Measurements from ENCODE around the gene ZSWIM7. TPM values are rescaled to one million over a fixed set of nuclear protein-coding genes. Genes with fewer than 3 reads are reported as not detected.

ZSWIM7 gene
- total RNA-seq, 2 experiments from 2014 or later, result 19.6 to 21.8 TPM

DNA sequence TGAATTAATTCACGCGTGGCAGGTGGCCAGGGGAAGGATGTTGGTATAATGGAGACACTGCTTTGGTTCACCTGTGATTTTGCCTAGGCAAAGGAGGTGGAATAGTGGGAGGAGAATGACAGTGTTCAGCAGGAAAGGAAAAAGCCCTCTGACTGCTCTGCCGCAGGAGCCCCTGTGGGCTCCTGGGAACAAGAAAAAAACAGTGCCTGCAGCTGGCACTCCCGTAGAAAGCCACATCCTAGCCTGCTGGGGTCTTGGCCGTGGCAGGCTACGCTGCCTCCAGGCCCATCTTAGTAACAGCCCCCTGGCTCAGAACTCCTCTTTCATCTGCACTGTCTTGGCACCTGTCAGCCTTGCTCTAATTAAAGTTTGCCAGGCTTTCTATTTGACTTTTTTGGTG lies 34.0 kb downstream of the ZSWIM7 start:
- Mint-ChIP-seq H3K27ac (peak overlapping the region; percentile 48), H3K4me3 (no peak overlapping the region), H3K4me1 (peaks cover 27% of the 10 kb centered on the region), H3K9me3 (no peaks in the 10 kb centered on the region), H3K27me3 (no peaks in the 10 kb centered on the region), H3K36me3 (peaks cover 3% of the 10 kb centered on the region)
- DNase-seq (no peak), ATAC-seq (ENCODE audit: low read depth) (peak; percentile 24)
- POLR2A ChIA-PET, result interaction anchor here (0.8 kb wide), 1 partner anchor 34 kb away, joined by 3 read pairs; the partner anchor contains the start of genes TTC19 and ZSWIM7

DNA sequence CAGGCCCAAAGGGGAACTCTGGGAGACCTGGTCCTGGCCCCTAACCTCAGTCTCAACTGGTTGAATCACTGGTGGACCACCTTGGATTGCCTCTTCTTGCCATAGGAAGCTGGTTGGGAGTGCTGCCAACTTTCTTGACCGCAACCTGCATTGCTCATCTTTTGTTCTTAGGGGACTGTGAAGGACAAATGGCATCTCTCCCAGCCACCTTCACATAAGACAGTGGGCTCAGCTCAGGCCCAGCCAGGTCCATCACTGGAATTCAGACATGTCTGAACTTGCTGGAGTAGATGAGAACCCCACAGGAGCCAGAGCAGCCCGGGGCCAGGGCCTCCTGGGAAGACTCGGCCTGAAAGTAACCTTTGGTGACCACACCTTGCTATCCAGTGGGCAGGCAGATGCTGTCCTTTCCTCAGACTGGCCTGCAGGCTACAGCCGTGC lies 35.8 kb downstream of the ZSWIM7 start:
- no peak for ATAC-seq (ENCODE audit: low read depth)
- peaks cover 39% of the 10 kb centered on the region for H3K4me1 Mint-ChIP-seq
- DNase-seq, result no peak
- no peaks in the 10 kb centered on the region for H3K36me3 Mint-ChIP-seq
- H3K27me3 Mint-ChIP-seq, result no peaks in the 10 kb centered on the region
- H3K4me3 Mint-ChIP-seq, result no peak overlapping the region
- POLR2A ChIA-PET, result no interaction called here
- no peak overlapping the region for H3K27ac Mint-ChIP-seq
- H3K9me3 Mint-ChIP-seq, result no peaks in the 10 kb centered on the region

DNA sequence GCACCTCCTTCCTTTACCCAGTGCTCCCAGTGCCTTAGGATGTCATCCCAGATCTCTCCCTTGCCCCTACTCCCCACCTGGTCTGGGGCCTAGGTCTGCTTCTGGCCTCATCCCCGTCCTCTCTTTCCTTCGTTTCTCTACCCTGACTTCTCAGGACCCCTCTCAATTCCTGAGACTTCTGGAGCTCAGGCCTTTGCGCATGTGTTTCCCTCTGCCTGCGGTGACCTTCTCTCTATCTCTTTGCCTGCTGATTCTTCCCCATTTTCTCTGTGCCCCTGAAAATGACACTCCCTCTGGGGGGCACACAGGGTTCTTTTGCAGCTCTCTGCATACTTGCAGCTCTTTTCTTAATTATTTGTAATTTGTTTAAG lies 41.0 kb downstream of the ZSWIM7 start:
- POLR2A ChIA-PET, result interaction anchor here (1.5 to 2.1 kb wide), 2 partner anchors 13 to 41 kb away, joined by 9 to 14 read pairs; partner anchors contain the start of genes ADORA2B, TTC19 and ZSWIM7
- H3K27ac Mint-ChIP-seq, result peak overlapping the region; percentile 91
- H3K4me3 Mint-ChIP-seq, result peak overlapping the region; percentile 66
- no peaks in the 10 kb centered on the region for H3K9me3 Mint-ChIP-seq
- peaks cover 36% of the 10 kb centered on the region for H3K4me1 Mint-ChIP-seq
- ATAC-seq (ENCODE audit: low read depth) (no peak), DNase-seq (no peak)
- H3K36me3 Mint-ChIP-seq, result peaks cover 8% of the 10 kb centered on the region
- peaks cover 3% of the 10 kb centered on the region for H3K27me3 Mint-ChIP-seq

DNA sequence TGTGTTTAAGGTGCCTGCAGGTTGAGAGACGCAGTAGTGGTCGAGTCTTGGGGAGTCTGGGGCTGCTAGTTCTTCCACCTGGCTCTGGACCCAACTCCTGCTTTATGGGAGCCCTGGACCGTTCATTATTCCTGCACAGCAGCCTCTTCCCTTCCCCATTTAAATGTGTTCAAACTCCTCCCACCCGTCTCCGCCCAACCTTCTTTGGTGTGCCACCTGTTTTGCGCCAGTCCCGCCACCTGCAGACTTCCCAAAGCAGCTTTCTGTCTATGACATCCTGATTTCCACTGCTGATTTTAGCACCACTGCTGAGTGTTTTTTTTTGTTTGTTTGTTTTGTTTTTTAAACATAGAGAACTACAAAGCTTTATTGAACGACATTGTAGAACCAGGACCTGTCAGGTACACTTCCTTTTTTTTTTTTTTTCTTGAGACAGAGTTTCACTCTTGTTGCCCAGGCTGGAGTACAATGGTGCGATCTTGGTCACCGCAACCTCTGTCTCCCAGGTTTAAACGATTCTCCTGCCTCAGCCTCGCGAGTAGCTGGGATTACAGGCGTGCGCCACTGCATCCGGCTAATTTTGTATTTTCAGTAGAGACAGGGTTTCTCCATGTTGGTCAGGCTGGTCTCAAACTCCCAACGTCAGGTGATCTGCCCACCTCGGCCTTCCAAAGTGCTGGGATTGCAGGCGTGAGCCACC lies 41.7 kb downstream of the ZSWIM7 start:
- DNase-seq, result no peak
- no peaks in the 10 kb centered on the region for H3K9me3 Mint-ChIP-seq
- H3K4me3 Mint-ChIP-seq, result no peak overlapping the region
- H3K4me1 Mint-ChIP-seq, result peaks cover 36% of the 10 kb centered on the region
- peak overlapping the region; percentile 91 for H3K27ac Mint-ChIP-seq
- no peak for ATAC-seq (ENCODE audit: low read depth)
- POLR2A ChIA-PET, result interaction anchor here (2.1 kb wide), 1 partner anchor 42 kb away, joined by 9 read pairs; the partner anchor contains the start of genes TTC19 and ZSWIM7
- peaks cover 8% of the 10 kb centered on the region for H3K36me3 Mint-ChIP-seq
- H3K27me3 Mint-ChIP-seq, result peaks cover 3% of the 10 kb centered on the region

DNA sequence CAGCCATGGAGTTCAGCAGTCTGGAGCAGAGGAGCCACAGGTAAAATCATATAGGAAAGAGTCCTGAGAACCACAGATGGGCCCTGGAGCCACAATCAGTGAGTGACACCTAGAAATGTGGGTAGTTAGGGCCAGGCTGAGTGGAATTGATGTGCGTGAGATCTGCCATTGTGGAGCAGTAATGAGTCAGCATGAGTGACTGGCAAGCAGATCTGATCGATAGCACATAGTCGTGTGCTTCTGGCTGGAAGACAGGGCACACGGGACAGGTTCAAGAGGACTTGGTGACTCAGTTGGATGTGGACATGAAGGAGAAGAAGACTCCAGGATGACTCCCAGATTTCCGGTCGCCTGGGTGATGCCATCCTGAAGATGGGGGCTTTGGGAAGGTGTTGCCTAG lies 42.3 kb downstream of the ZSWIM7 start:
- DNase-seq, result no peak

DNA sequence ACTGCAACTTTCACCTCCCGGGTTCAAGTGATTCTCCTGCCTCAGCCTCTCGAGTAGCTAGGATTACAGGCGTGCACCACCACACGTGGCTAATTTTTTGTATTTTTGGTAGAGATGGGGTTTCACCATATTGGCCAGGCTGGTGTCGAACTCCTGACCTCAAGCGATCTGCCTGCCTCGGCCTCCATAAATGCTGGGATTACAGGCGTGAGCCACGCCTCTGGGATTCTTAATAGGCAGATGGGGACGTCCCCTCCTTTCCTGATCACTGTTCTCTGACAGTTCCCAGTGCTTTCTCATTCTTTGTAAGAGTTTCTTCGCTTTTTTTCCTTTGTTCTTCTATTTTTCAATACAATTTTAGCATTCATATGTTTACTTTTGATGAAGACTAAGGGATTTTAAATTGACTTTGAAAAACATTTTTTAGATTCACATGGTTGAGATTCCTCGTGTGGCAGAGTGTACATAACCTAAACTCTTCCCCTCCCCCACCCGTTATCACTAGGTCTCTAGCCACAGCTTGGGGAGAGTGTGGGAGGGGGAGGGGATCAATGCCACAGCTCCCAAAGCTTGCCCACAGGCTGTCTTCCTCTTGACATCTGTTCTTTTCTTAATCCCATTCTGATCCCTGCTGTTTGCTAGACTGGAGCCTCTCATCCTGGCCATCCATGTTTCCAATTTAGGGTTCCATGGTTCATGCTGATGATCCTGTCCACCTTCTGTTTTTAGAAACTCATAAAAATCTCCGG lies 43.5 kb downstream of the ZSWIM7 start:
- H3K27ac Mint-ChIP-seq, result no peak overlapping the region
- H3K4me1 Mint-ChIP-seq, result peaks cover 36% of the 10 kb centered on the region
- H3K36me3 Mint-ChIP-seq, result peaks cover 8% of the 10 kb centered on the region
- ATAC-seq (ENCODE audit: low read depth) (no peak), DNase-seq (no peak)
- no peak overlapping the region for H3K4me3 Mint-ChIP-seq
- no peaks in the 10 kb centered on the region for H3K9me3 Mint-ChIP-seq
- POLR2A ChIA-PET, result no interaction called here
- peaks cover 3% of the 10 kb centered on the region for H3K27me3 Mint-ChIP-seq

More for the DNA sequence above, 42.3 kb downstream of the ZSWIM7 start:
- H3K27me3 Mint-ChIP-seq, result peaks cover 3% of the 10 kb centered on the region
- H3K4me3 Mint-ChIP-seq, result no peak overlapping the region
- H3K27ac Mint-ChIP-seq, result no peak overlapping the region
- POLR2A ChIA-PET, result no interaction called here
- H3K36me3 Mint-ChIP-seq, result peaks cover 8% of the 10 kb centered on the region
- H3K4me1 Mint-ChIP-seq, result peaks cover 36% of the 10 kb centered on the region
- H3K9me3 Mint-ChIP-seq, result no peaks in the 10 kb centered on the region
- no peak for ATAC-seq (ENCODE audit: low read depth)

DNA sequence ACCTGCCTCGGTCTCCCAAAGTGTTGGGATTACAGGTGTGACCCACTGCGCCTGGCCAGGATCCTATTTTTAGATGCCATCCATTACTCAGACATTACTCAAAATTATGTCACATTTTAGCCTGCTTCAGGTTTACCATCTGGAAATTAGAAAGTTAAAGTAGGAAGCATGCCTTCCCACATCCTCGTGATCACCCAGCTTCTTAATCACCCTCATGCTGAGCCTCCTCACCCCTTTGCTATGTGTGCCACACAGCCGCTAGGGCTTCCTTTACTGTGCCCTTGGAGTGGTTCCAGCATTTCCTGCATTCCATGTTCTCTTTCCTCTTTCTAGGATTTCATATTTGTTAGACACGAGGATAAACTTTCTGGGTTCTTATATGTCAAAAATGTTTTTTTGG lies 45.3 kb downstream of the ZSWIM7 start:
- POLR2A ChIA-PET, result no interaction called here
- Mint-ChIP-seq H3K27me3 (peaks cover 3% of the 10 kb centered on the region), H3K4me3 (no peak overlapping the region), H3K27ac (no peak overlapping the region), H3K4me1 (peaks cover 29% of the 10 kb centered on the region), H3K36me3 (peaks cover 13% of the 10 kb centered on the region), H3K9me3 (no peaks in the 10 kb centered on the region)
- no peak for ATAC-seq (ENCODE audit: low read depth)
- no peak for DNase-seq

DNA sequence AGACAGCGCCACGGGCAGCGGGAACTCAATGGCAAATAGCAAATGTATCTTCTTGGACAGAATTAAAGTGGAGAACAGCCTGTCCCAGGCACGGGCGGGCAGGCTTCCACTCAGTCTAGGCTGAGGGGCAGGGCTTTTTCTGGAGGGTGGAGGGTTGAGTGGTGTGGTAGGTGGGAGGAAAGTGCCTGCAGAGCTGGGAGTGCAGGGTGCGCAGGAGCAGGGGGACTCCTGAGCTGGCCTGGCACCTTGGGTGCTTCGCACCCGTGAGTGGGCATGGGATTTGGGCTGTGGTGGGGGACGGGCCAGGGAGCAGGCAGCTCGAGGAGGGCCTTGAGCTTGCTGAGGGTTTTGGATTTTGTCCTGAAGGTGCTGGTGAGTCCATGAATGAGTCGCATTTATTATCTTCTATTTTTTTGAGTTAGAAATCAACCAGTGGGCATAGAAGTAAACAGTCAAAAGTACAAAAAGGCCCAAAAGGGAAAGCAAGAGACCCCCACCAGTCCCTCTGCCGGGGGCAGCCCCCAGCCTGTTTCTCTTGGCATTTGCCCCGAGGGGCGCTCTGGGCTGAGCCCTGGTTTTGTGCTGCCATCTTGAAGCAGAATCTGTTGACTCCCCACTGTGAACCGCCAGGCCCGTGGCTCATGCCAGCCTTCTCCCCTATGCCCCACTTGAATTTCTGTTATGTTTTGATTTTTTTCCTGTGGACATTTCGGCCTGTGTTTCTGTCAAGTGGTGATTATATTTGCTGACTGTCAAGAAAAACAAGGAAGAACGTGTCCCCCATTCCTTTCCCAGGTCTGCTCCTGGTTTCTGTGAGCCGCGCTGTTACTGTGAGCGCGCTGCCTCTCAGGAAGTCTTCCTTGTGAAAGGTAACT lies 46.4 kb downstream of the ZSWIM7 start:
- Mint-ChIP-seq H3K9me3 (no peaks in the 10 kb centered on the region), H3K27ac (no peak overlapping the region), H3K4me3 (no peak overlapping the region), H3K4me1 (peaks cover 19% of the 10 kb centered on the region), H3K27me3 (peaks cover 3% of the 10 kb centered on the region), H3K36me3 (peaks cover 10% of the 10 kb centered on the region)
- POLR2A ChIA-PET, result no interaction called here
- ATAC-seq (ENCODE audit: low read depth) (no peak), DNase-seq (no peak)

DNA sequence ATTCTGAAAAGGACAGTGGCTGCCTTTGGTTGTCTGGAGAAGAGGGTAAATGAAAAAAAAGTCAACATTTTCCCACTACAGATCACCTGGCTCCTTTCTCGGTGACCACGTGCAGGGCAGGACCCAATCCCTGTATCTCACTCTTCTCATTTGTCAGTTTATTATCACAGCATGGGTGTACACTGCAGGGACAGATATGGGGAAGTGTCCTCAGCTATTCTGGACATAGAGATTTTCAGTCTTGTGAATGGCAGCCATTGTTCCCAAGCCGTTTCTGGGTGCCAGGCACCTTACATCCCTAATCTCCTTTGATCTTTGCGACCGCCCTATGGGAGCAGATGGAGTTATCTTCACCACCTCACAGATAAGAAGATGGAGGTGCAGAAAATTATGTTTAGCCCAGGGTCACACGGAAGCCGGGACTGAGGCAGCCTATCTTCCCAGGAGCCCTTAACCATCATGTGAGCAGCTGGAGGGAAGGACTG lies 47.4 kb downstream of the ZSWIM7 start:
- no peak overlapping the region for H3K4me3 Mint-ChIP-seq
- peaks cover 13% of the 10 kb centered on the region for H3K4me1 Mint-ChIP-seq
- DNase-seq, result no peak
- H3K9me3 Mint-ChIP-seq, result no peaks in the 10 kb centered on the region
- H3K27ac Mint-ChIP-seq, result no peak overlapping the region
- POLR2A ChIA-PET, result no interaction called here
- H3K27me3 Mint-ChIP-seq, result no peaks in the 10 kb centered on the region
- ATAC-seq (ENCODE audit: low read depth), result no peak
- H3K36me3 Mint-ChIP-seq, result peaks cover 9% of the 10 kb centered on the region

DNA sequence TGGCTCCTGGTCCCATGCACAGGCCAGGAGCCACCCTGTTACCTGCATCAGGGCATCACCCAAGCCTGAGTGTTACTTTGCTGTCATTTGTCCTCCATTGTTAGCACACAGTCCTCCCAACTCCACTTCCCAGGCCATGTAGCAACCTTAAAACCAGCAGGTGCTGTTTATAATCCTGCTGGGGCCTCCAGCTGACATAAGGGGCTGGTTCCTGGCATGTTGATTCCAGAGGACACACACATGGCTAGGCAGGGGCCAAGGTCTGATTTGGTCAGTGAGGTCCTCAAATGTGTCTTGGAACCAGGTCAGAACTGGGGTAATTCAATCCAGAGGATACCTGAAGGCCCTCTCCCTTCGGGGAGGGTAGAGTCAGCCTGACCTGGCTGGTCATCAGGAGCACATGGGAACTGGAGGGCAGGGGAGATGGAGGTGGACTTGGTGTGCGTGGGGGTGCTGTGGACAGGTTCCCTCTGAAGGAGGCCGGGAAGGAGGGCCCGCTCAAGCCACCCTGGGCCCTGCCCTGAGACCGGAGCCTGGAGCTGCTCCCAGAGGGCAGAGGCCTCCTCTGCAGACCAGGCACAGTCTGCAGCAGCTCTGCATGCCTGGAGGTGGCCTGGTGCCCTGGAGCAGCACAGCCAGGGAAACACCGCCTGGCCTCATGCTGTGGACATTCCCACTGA lies 48.0 kb downstream of the ZSWIM7 start:
- ATAC-seq (ENCODE audit: low read depth) (no peak), DNase-seq (no peak)
- no peak overlapping the region for H3K27ac Mint-ChIP-seq
- H3K4me1 Mint-ChIP-seq, result peaks cover 12% of the 10 kb centered on the region
- peaks cover 7% of the 10 kb centered on the region for H3K36me3 Mint-ChIP-seq
- H3K9me3 Mint-ChIP-seq, result no peaks in the 10 kb centered on the region
- POLR2A ChIA-PET, result no interaction called here
- H3K4me3 Mint-ChIP-seq, result no peak overlapping the region
- H3K27me3 Mint-ChIP-seq, result no peaks in the 10 kb centered on the region

DNA sequence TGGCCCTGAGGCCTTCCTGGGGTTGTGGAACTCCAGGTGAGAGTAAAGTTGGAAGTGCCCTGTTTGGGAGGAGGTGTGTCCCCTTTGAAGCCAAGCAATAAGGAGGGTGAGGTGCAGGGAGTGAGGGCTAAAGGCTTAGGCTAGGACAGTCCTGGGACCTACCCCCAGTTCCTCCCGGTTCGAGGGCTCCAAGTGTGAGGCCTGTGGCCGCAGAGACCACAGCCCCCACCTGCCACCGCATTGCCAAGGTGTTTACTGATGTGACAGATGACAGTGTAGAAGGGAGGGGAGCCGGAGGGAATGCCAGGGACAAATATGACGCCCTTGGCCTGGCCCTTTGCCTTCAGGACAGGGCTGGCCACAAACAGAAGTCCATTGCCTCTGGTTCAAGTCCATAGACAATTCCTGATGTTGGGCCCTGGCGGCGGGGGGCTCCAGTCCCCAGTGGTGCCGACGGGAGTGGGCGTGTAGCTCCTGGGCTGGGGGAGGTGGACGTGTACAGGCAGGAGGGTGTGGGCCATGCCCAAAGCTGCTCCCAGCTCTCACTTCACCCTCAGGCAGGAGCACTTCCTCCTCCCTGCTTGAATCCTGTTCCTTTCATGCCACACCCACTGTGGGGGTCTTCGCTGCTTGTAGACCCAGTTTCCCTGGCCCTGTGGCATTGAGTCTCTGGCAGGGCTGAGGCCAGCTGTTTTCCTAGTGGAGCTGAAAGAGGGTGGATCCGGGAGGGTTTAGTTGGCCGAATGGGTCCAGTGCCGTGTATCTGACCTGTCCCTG lies 51.3 kb downstream of the ZSWIM7 start:
- ATAC-seq (ENCODE audit: low read depth), result no peak
- POLR2A ChIA-PET, result no interaction called here
- H3K36me3 Mint-ChIP-seq, result peaks cover 5% of the 10 kb centered on the region
- H3K27ac Mint-ChIP-seq, result no peak overlapping the region
- H3K4me1 Mint-ChIP-seq, result peaks cover 11% of the 10 kb centered on the region
- no peak overlapping the region for H3K4me3 Mint-ChIP-seq
- peaks cover 12% of the 10 kb centered on the region for H3K27me3 Mint-ChIP-seq
- DNase-seq, result no peak
- no peaks in the 10 kb centered on the region for H3K9me3 Mint-ChIP-seq

DNA sequence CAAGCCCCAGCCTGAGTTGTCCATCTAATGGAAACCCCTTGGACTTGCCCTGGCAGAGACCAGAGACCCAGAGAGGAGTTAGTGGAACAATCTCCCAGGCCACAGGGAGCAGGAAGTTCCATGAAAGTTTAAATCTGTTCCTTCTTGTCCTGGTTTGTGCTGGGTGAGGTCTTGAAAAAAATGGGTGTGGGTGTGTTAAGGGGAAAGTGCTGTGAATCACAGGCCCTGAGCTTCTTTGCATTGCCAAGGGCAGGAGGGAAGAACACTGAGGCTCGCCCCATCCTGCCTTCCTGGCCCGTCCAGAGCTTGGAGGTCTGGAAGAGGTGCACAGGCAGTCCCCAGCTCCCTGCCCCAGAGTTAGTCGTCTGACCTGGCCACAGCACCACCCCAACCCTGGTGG lies 52.2 kb downstream of the ZSWIM7 start:
- no peak overlapping the region for H3K4me3 Mint-ChIP-seq
- DNase-seq (no peak), ATAC-seq (ENCODE audit: low read depth) (no peak)
- POLR2A ChIA-PET, result no interaction called here
- H3K27me3 Mint-ChIP-seq, result peaks cover 12% of the 10 kb centered on the region
- H3K9me3 Mint-ChIP-seq, result no peaks in the 10 kb centered on the region
- H3K36me3 Mint-ChIP-seq, result peaks cover 5% of the 10 kb centered on the region
- H3K4me1 Mint-ChIP-seq, result peaks cover 11% of the 10 kb centered on the region
- peak overlapping the region; percentile 1 for H3K27ac Mint-ChIP-seq

Measured in activated naive CD8-positive, alpha-beta T cell treated with anti-CD3 and anti-CD28 coated beads, Interleukin-2, amount 10 ng/mL, durations not matched to agents 7 days and 5 days (primary cell).